Astrocyte (in vitro differentiated cells and primary cell): ENCODE results near the gene PKNOX2. TPM values are rescaled to one million over a fixed set of nuclear protein-coding genes. Genes with fewer than 3 reads are reported as not detected.
A peak's percentile ranks its signal among the peaks of the same experiment; 100 is the strongest.

ENCODE experiments used
- DNase-seq: peaks from one replicate; pipeline ENCODE4 v3.0.0-alpha.2; 2010; ENCODE audit warnings: low read depth
- FAIRE-seq: peaks from 2 replicates; lab custom pipeline; 2011; peaks lifted over from hg19 to GRCh38; lab: Jason Lieb, UNC
- H2AFZ ChIP-seq: 2 replicates; pipeline ENCODE4 v1.6.0; 2012; ENCODE audit warnings: low read depth, low read length, inconsistent platforms
- H3K27ac ChIP-seq: 2 replicates; pipeline ENCODE4 v1.5.1; 2011; ENCODE audit warnings: low read depth, low read length, inconsistent platforms
- H3K27me3 ChIP-seq: 2 replicates; pipeline ENCODE4 v1.6.0; 2011; ENCODE audit warnings: low read length, inconsistent platforms; ENCODE audit not compliant: insufficient read depth
- H3K36me3 ChIP-seq: 2 replicates; pipeline ENCODE4 v1.5.1; 2011; ENCODE audit warnings: low read length, inconsistent platforms; ENCODE audit not compliant: insufficient read depth
- H3K4me1 ChIP-seq: 2 replicates; pipeline ENCODE4 v1.5.1; 2011; ENCODE audit warnings: low read length, inconsistent platforms; ENCODE audit not compliant: insufficient read depth
- H3K4me2 ChIP-seq: 2 replicates; pipeline ENCODE4 v1.6.0; 2012; ENCODE audit warnings: low read length, inconsistent platforms
- H3K4me3 ChIP-seq: 2 replicates; pipeline ENCODE4 v1.5.1; 2011; ENCODE audit warnings: low read depth, mild to moderate bottlenecking, low read length, inconsistent platforms; ENCODE audit not compliant: insufficient read depth
- H3K79me2 ChIP-seq: 2 replicates; pipeline ENCODE4 v1.6.0; 2012; ENCODE audit warnings: mild to moderate bottlenecking, low read length, inconsistent platforms; ENCODE audit not compliant: insufficient read depth
- H3K9ac ChIP-seq: 2 replicates; pipeline ENCODE4 v1.6.0; 2012; ENCODE audit warnings: mild to moderate bottlenecking, low read length, inconsistent platforms
- H3K9me3 ChIP-seq: 2 replicates; pipeline ENCODE4 v1.5.1; 2012; ENCODE audit warnings: low read depth, mild to moderate bottlenecking, low read length, inconsistent platforms; ENCODE audit not compliant: insufficient read depth
- H4K20me1 ChIP-seq: 2 replicates; pipeline ENCODE4 v1.6.0; 2012; ENCODE audit warnings: low read length, inconsistent platforms; ENCODE audit not compliant: insufficient read depth
- H3K27ac Mint-ChIP-seq: one replicate; pipeline ENCODE4 v1.8.0; 2021; ENCODE audit warnings: mild to moderate bottlenecking, mixed read lengths; ENCODE audit not compliant: unreplicated experiment
- H3K27me3 Mint-ChIP-seq: one replicate; pipeline ENCODE4 v1.8.0; 2021; ENCODE audit warnings: low read depth, mixed read lengths; ENCODE audit not compliant: unreplicated experiment
- H3K36me3 Mint-ChIP-seq: one replicate; pipeline ENCODE4 v1.8.0; 2021; ENCODE audit warnings: low read depth, mixed read lengths; ENCODE audit not compliant: unreplicated experiment
- H3K4me1 Mint-ChIP-seq: one replicate; pipeline ENCODE4 v1.8.0; 2021; ENCODE audit warnings: low read depth, mixed read lengths; ENCODE audit not compliant: unreplicated experiment
- H3K4me3 Mint-ChIP-seq: one replicate; pipeline ENCODE4 v1.8.0; 2021; ENCODE audit warnings: mild to moderate bottlenecking, moderate library complexity, mixed read lengths; ENCODE audit not compliant: unreplicated experiment
- H3K9me3 Mint-ChIP-seq: one replicate; pipeline ENCODE4 v1.8.0; 2021; ENCODE audit warnings: mild to moderate bottlenecking, mixed read lengths; ENCODE audit not compliant: unreplicated experiment
- EZH2 ChIP-seq: IDR thresholded peaks from 2 replicates; pipeline ENCODE4 v1.6.1; 2012; ENCODE audit warnings: mild to moderate bottlenecking, low read length, inconsistent platforms; ENCODE audit not compliant: insufficient read depth
- total RNA-seq: library from RNA; stranded (reverse); gene quantifications from 2 replicates; pipeline ENCODE4 v1.2.1, GENCODE V29; 2021
- TF ChIP-seq, protein P1 (sequence below): IDR thresholded peaks from 2 replicates; pipeline ENCODE4 v1.5.1; 2011; ENCODE audit warnings: low read depth, mild to moderate bottlenecking, inconsistent platforms, low read length, moderate library complexity; ENCODE audit not compliant: insufficient read depth

PKNOX2 gene
- total RNA-seq, 1 donor from 2014 or later, result 53.4 TPM

DNA sequence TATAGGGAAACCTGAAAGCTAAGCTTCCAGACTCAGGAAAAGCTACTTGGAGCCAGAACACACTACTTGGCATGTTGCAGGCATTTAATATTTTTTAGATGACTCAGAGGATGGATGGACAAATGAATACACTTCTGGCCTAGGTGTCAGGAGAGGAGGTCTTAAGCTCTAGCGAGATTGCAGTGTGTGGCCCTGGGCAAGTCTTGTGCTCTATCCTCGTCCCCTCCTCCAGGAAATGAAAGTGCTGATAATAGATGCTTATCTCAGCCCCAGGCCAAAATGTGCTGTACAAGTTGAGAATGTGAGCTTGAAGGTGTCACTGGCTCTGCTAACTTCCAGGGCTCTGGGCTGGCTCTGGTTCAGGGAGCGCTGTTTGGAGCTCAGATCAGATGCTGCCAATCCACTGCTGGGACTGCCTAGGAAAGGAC lies 136.3 kb downstream of the PKNOX2 start:
- H3K79me2 ChIP-seq, result no peaks in the 10 kb centered on the region
- H2AFZ ChIP-seq, result no peak overlapping the region
- peaks cover 6% of the 10 kb centered on the region for H4K20me1 ChIP-seq
- Mint-ChIP-seq H3K9me3 (no peaks in the 10 kb centered on the region), H3K27ac (peak overlapping the region; percentile 75), H3K4me1 (peaks cover 41% of the 10 kb centered on the region), H3K27me3 (no peaks in the 10 kb centered on the region), H3K36me3 (peaks cover 16% of the 10 kb centered on the region), H3K4me3 (no peak overlapping the region)
- H3K9ac ChIP-seq, result peak overlapping the region; percentile 34
- H3K27ac ChIP-seq, result no peak overlapping the region
- H3K9me3 ChIP-seq, result no peaks in the 10 kb centered on the region
- peak overlapping the region; percentile 60 for H3K4me2 ChIP-seq
- DNase-seq, result peak; percentile 91
- peak; percentile 70 for FAIRE-seq
- no peaks in the 10 kb centered on the region for H3K27me3 ChIP-seq
- H3K4me3 ChIP-seq, result no peak overlapping the region
- peaks cover 14% of the 10 kb centered on the region for H3K4me1 ChIP-seq
- no peaks in the 10 kb centered on the region for H3K36me3 ChIP-seq
- TF ChIP-seq EZH2, result no peak

DNA sequence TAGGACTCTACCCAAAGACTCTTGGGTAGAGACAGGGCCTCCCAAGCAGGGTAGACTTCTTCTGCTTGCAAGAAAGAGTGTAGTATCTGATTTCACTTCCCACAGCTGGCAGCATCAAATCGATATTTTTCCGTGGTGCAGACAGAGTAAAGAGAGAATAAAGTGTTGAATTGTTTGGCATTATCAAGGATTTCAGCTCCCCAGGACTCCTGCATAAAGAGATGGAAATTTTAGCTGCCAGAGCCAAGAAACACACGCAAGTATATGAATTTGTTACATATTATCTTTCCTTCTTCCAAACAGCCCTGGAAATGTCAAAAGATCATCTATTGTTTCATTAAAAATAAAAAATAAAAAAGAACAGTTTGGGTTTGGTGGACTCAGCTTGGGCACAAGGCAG lies 136.8 kb downstream of the PKNOX2 start:
- FAIRE-seq, result no peak
- no peak overlapping the region for H3K9ac ChIP-seq
- peaks cover 11% of the 10 kb centered on the region for H3K36me3 Mint-ChIP-seq

DNA sequence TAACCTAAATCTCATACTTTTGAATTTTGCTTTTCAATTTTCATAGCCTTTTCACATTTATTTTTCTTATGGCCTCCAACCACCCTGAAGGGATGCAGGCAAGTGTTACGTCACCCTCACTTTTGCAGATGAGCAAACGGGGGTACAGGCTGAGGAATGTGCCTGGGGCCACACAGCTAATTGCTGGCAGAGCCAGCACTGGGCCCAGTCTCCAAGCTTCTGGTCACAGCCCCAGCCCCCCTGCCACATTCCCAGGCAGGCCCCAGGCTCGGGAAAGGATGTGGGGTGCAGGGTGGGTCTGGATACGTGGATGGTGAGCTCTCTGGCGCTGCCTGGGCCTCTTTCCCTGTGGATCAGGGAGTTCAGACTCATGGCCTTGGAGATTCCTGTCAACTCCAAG lies 138.6 kb downstream of the PKNOX2 start:
- peaks cover 37% of the 10 kb centered on the region for H3K4me1 Mint-ChIP-seq
- FAIRE-seq (no peak), DNase-seq (no peak)
- Histone ChIP-seq H3K27ac (no peak overlapping the region), H3K9ac (no peak overlapping the region), H3K27me3 (no peaks in the 10 kb centered on the region), H3K36me3 (no peaks in the 10 kb centered on the region), H3K9me3 (no peaks in the 10 kb centered on the region), H4K20me1 (peaks cover 6% of the 10 kb centered on the region), H2AFZ (no peak overlapping the region), H3K79me2 (no peaks in the 10 kb centered on the region), H3K4me2 (no peak overlapping the region), H3K4me1 (peaks cover 14% of the 10 kb centered on the region), H3K4me3 (no peak overlapping the region)
- H3K9me3 Mint-ChIP-seq, result no peaks in the 10 kb centered on the region
- H3K27ac Mint-ChIP-seq, result no peak overlapping the region
- peaks cover 8% of the 10 kb centered on the region for H3K36me3 Mint-ChIP-seq
- H3K27me3 Mint-ChIP-seq, result no peaks in the 10 kb centered on the region
- H3K4me3 Mint-ChIP-seq, result no peak overlapping the region
- TF ChIP-seq, protein P1, sequence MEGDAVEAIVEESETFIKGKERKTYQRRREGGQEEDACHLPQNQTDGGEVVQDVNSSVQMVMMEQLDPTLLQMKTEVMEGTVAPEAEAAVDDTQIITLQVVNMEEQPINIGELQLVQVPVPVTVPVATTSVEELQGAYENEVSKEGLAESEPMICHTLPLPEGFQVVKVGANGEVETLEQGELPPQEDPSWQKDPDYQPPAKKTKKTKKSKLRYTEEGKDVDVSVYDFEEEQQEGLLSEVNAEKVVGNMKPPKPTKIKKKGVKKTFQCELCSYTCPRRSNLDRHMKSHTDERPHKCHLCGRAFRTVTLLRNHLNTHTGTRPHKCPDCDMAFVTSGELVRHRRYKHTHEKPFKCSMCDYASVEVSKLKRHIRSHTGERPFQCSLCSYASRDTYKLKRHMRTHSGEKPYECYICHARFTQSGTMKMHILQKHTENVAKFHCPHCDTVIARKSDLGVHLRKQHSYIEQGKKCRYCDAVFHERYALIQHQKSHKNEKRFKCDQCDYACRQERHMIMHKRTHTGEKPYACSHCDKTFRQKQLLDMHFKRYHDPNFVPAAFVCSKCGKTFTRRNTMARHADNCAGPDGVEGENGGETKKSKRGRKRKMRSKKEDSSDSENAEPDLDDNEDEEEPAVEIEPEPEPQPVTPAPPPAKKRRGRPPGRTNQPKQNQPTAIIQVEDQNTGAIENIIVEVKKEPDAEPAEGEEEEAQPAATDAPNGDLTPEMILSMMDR, result no peak
- TF ChIP-seq EZH2, result no peak

More for the DNA sequence above, 136.8 kb downstream of the PKNOX2 start:
- Histone ChIP-seq H3K36me3 (no peaks in the 10 kb centered on the region), H4K20me1 (peaks cover 6% of the 10 kb centered on the region), H3K4me3 (no peak overlapping the region), H3K9me3 (no peaks in the 10 kb centered on the region), H3K79me2 (no peaks in the 10 kb centered on the region), H3K27ac (no peak overlapping the region), H3K4me1 (peaks cover 14% of the 10 kb centered on the region), H3K27me3 (no peaks in the 10 kb centered on the region), H3K4me2 (peak overlapping the region; percentile 60), H2AFZ (no peak overlapping the region)
- H3K9me3 Mint-ChIP-seq, result no peaks in the 10 kb centered on the region
- H3K27me3 Mint-ChIP-seq, result no peaks in the 10 kb centered on the region
- DNase-seq, result no peak
- no peak overlapping the region for H3K4me3 Mint-ChIP-seq
- no peak for TF ChIP-seq EZH2
- TF ChIP-seq, protein P1, result no peak
- H3K4me1 Mint-ChIP-seq, result peaks cover 35% of the 10 kb centered on the region
- H3K27ac Mint-ChIP-seq, result peak overlapping the region; percentile 75
